ENCODE data around the gene ANKRD34A.

DNA sequence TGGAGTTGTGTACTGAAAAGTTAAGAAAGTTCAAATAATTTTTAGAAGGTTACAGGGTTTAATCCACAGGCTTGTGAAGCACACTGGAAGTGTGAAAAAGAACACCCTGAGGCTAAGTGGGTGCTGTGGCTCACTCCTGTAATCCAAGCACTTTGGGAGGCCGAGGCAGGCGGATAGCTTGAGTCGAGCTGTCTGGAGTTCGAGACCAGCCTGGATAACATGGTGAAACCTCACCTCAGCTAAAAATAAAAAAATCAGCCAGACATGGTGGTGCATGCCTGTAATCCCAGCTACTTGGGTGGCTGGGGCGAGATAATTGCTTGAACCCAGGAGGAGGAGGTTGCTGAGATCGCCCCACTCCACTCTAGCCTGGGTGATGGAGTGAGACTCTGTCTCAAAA lies 22.2 kb upstream of the ANKRD34A start:
- TF ChIP-seq CTCF (conservative IDR thresholded peaks at IDR 0.05; ENCODE audit: low read depth in 2 of 2) (no peak), JUNB (IDR thresholded peaks at IDR 0.05; ENCODE audit: unreplicated experiment) (no peak), POLR2AphosphoS5 (IDR thresholded peaks at IDR 0.05; ENCODE audit: low read depth) (no peak)
- TF ChIP-seq, protein P1, sequence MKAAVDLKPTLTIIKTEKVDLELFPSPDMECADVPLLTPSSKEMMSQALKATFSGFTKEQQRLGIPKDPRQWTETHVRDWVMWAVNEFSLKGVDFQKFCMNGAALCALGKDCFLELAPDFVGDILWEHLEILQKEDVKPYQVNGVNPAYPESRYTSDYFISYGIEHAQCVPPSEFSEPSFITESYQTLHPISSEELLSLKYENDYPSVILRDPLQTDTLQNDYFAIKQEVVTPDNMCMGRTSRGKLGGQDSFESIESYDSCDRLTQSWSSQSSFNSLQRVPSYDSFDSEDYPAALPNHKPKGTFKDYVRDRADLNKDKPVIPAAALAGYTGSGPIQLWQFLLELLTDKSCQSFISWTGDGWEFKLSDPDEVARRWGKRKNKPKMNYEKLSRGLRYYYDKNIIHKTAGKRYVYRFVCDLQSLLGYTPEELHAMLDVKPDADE (IDR thresholded peaks at IDR 0.05), result no peak
